Activated T-helper 9 cell treated with anti-CD3 and anti-CD28 coated beads, Interleukin-2, amount 50 U/mL, for 16 hours (primary cell): Measurements from ENCODE around the gene ARL6IP5.

Experiments used
- DNase-seq: peaks from one replicate; pipeline ENCODE4 v3.0.0-alpha.2; 2020; ENCODE audit warnings: low read depth

ARL6IP5 gene

DNA sequence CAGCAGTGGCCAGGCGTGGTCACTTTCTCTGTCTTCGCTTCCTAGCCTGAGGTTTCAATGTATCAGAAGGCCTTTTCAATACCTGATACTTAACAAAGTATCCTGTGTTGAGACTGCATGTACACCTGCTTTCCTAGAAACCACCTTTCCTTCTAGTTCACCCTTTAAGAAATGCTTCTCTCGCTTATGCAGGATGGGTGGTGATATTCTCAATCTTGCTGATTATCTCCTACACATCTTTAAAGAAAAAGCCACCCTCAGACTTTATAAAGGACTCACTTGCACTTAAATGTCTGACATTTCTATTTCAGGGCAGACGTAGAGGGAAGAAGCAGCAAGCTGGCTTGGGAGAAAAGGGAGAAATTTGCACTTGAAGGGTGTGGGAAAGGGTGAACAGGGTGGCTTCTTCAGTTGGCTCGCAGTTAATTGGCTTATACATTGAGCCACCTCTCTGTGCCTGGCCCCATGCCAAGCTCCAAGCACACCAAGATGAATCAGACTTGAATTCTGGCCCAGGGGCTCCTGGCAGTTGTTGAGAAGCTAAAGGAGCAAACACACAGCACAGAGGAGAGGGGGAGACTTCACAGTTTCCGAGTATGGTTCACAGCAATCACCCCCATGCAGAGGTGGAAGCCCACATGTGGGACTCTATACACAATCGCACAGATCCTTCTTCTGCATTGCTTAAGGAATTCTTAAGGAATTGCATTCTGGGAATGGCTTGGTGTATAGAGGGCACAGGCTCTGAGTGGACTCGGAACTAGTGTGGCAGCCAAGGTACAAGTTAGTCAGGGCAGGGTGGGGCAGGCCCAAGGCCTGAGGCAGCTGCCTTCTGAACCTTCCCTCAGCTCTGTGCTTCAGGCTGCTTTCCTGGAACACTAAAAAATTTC is 1.3 kb downstream of the ARL6IP5 start:
- peak; percentile 65 for DNase-seq

DNA sequence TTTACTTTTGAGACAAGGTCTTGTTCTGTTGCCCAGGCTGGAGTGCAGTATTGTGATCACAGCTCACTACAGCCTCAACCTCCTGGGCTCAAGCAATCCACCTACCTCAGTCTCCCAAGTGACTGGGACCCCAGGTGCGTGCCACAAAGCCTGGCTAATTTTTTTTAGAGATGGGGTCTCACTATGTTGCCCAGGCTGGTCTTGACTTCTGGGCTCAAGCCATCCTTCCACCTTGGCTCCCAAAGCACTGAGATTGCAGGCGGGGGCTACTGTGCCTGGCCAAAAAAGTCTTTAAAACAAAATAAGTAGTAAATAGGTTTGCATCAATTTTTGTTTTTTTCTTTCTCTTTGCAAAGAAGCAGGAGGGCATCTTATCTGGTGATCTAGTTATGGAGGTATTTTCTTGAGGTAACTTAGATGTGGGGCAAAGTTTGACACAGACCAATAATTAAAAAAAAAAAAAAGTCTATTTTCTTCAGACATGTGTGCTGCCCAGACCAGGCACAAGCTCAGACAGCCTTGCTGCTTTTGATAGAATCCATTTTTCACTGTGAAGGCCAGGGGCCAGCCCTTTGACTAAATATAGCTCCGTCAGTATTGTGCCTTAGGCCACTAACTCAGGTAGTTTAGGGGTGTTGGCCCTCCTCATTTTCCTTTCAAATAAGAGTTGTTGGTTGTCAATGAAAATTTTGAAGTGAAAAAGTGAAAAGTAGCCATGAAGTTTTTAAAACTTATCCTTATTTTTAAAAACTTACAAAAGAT is 2.5 kb downstream of the ARL6IP5 start:
- no peak for DNase-seq

DNA sequence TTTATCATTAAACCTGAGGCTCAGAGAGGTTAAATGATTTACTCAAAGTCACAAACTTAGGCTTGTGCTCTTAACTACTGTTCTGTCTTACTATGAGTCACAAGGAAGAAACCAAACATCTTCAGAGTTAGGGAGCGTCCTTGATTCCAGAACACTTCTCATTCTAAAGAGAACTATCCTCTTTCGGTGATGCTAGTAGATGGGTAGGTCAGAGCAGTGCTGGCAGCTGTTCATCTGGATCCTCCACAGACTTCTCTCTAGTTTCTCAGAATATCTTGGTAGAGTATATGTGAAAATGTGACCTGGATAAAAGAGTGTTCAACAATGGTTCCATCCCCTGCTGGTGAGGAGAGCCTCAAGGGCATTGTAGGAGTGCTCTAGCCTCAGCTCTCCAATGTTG is 3.3 kb downstream of the ARL6IP5 start:
- no peak for DNase-seq

DNA sequence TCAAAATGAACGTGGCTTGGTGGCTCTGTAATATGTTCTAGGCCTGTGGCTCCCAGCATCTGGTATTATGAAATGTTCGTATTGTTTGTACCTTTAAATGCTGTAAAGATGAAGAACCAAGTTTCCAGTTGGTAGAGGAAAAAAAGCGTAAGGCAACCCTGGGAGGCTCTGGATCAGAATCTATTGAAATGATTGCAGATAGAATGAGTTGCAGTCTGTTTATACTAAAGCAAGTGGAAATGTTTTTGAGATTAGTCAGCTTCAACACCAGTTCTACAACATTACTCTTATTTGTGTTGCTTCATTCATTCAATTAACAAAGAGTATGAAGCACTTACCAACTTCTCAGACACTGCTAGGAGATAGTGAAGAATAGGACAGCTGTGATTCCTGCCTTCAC is 5.3 kb downstream of the ARL6IP5 start:
- no peak for DNase-seq

DNA sequence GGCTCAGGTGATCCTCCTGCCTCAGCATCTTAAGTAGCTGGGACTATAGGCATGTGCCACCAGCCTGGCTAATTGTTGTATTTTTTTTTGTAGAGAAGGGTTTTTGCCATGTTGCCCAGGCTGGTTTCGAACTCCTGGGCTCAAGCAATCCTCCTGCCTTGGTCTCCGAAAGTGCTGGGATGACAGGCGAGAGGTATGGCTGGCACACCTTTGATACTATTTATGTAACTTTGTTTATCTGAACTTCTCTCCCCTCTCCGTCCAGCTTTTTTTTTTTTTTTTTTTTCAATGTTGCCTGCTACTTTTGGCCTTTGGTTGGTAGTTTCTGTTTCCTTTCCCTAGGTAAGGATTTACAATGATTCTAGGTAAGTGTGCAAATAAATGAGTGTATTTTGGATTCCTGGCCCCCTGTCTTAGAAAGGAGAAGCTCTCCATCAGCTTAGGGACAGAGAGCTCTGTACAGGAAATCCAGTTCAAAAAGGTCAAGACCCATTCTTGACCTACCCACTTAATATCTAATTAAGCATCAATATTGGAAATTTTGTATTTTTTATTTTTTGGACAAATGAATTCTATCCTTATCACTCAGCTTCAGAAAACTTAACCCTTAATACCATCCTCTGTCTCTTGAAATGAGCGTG is 6.8 kb downstream of the ARL6IP5 start:
- no peak for DNase-seq

DNA sequence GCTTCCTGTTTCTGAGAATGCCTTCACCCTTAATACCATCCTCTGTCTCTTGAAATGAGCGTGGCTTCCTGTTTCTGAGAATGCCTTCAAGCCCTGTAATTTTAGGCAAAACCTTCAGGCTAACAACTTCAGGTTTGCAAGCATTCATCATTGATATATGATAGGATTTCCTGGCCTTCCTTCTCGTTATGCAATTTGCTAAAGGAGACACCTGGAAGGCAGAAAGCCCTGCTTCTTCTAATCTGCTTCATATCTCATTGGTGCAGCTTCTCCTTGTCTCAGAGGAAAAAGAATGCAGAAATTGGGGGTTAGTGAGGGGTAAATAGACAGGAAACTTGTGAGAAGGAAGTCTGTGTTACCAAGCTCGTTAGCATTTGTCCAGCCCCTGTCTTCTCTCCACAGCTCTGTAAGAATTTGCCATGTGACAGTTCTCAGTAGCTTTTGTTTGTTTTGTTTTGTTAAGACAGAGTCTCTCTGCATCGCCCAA is 7.3 kb downstream of the ARL6IP5 start:
- no peak for DNase-seq

DNA sequence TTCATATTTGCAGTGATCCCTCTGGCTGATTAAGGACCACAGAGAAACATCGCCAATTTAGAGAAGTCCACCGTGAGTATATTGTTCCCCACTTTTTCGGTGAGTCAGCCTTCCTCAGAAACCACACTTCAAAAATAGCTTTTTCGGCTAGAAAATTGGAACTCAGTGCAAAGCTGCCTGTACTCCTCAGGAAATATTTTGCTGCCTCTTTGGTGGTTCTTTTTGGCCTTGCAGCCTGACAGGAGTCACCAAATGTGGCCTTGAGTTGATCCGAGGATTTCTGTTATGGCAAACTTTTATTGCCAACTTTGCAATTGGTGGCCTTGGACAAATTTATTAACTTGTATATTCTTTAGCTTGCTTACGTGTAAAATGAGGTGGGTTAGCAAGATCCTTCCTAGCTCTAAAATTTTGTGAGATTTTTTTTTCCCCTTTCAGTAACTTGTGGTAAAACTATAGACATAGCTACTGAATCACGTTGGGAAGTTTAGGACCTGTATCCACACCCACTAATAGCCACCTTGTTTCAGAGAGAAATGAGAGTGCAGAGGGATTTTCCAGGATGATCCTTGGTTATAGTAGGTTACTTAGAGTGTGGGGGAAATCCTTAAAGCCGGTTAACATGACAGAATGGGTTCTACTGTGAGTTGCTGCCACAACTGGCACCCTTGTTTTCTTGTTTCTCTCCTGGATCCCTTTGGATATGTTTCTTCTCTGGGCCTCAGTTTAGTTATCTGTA is 9.9 kb downstream of the ARL6IP5 start:
- DNase-seq = no peak

DNA sequence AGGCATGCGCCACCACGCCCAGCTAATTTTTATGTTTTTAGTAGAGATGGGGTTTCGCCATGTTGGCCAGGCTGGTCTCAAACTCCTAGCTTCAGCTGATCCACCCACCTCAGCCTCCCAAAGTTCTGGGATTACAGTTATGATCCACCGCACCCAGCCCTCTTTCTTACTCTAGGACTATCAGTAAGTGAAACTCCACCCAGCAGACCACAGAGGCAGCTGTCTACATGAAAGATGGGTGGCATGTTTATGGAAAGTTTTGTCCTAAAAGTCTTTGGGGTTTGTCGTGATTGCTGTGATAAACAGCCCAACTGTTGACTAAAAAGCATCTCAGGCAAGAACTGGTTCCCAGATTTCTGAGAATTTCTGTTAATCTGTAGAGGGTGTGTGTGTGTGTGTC is 10.9 kb downstream of the ARL6IP5 start:
- no peak for DNase-seq

DNA sequence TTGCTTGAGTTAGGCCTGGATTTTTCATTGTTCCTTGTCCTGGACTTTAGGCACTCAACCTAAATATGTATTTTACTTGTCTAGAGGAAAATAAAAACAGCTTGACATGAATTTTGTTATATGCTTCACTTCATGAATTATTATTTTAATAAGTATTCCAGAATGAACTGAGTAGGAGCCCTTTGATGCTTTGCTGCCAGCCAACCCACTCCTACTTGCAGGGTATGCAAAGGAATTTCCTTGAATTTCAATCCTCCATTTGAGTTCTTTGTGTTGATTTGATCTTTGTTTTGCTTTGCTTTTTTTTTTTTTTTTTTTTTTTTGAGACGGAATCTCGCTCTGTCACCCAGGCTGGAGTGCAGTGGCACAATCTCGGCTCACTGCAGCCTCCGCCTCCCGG is 11.6 kb downstream of the ARL6IP5 start:
- DNase-seq = no peak

DNA sequence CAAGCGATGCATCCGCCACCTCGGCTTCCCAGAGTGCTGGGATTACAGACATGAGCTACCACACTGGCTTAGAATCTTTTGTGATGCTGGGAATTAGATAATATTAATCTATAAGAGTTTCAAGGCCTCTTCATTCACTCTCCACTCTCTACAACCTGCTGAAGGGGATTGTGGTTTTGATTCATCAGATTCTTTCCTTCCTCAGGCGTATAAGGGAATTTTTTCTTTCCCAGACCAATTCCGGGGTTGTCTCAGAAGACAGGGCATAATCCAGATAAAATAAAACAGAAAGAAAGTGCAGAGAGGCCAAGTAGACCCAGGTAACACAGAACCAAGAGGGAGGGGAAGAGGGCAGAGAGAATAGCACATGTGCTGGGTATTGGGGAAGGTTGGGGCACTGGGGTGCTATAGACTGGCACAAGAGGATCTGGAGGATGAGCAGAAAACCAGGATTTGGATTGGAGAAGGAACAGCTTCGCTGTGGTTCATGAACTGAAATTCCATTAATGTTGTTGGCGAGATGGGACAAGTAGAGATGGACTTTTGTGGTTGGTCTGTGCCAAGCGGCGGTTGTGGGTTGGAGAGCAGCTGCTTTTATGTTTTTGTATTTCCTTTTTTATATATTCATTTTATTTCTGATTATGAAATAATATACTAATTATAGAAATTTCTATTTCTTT is 12.8 kb downstream of the ARL6IP5 start:
- no peak for DNase-seq

DNA sequence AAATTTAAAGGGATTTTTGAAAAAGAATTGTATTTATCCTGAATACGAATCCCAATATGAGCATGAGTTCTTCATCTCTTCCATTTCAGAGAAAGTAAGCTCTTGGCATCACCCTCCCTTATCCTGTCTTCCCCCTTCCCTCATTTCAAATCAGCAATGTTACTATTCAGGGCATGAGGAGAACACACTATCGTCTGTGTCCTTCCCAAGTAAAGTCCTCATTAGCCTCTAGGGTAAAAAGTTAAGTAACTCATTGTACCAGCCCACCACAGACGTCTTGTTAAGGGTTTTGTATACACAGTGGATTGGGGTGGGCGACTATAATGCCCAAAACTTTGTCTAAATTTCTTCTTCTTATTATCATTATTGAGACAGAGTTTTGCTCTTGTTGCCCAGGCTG is 14.8 kb downstream of the ARL6IP5 start:
- DNase-seq = no peak

DNA sequence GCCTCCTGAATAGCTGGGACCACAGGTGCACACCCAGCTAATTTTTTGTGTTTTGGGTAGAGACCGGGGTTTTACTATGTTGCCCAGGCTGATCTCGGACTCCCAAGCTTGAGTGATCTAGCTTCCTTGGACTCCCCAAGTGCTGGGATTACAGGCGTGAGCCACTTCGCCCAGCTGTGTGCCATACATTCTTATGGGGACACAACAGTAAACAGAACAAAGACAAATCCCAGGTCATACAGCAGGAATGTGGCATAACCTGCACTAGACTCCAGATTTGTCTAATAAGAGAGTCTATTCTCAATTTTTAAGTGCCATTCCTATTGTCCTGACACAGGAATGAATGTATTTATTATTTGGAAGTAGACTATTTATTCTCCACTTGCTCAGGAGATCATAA is 17.6 kb downstream of the ARL6IP5 start:
- no peak for DNase-seq

DNA sequence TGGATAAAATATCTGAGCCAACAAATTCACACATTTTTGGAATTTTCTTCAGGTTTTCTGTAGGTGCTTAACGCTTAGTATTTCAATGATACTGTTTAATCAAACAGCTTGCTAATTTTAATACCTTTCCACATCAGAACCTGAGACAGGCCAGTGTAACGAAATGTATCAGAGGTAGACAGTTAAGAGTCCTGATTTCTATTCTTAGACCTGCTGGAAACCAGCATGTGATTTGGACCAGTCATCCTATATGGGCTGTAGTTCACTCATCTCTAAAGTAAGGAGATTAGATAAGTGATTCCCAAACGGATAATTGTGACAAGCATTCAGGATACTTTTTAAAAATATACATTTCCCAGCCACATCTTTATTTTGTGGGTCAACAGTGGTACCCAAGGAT is 18.4 kb downstream of the ARL6IP5 start:
- no peak for DNase-seq

DNA sequence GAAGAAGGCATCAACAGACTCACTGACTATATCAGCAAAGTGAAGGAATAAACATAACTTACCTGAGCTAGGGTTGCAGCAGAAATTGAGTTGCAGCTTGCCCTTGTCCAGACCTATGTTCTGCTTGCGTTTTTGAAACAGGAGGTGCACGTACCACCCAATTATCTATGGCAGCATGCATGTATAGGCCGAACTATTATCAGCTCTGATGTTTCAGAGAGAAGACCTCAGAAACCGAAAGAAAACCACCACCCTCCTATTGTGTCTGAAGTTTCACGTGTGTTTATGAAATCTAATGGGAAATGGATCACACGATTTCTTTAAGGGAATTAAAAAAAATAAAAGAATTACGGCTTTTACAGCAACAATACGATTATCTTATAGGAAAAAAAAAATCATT is 19.8 kb downstream of the ARL6IP5 start:
- DNase-seq = no peak

DNA sequence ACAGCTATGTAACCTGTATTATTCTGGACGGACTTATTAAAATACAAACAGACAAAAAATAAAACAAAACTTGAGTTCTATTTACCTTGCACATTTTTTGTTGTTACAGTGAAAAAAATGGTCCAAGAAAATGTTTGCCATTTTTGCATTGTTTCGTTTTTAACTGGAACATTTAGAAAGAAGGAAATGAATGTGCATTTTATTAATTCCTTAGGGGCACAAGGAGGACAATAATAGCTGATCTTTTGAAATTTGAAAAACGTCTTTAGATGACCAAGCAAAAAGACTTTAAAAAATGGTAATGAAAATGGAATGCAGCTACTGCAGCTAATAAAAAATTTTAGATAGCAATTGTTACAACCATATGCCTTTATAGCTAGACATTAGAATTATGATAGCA is 20.6 kb downstream of the ARL6IP5 start:
- DNase-seq = no peak

DNA sequence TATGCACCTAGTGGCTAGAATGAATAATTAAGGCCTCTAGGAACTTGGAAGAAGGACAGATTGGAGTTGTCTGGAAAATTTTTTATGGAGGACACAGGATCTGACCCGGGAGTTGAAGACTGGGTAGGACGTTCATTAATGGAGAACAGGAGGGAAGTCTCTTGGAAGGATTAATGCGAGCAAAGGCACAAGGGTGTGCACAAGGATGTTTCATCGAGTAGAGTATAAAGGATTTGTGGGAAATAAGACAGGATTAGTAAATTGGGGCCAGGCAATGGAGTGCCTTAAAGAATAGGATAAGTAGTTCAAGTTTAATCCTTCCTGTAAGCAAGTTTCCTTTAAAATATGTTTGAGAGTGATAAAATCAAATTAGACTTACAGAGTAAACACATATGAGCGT is 23.1 kb downstream of the ARL6IP5 start:
- DNase-seq = no peak

DNA sequence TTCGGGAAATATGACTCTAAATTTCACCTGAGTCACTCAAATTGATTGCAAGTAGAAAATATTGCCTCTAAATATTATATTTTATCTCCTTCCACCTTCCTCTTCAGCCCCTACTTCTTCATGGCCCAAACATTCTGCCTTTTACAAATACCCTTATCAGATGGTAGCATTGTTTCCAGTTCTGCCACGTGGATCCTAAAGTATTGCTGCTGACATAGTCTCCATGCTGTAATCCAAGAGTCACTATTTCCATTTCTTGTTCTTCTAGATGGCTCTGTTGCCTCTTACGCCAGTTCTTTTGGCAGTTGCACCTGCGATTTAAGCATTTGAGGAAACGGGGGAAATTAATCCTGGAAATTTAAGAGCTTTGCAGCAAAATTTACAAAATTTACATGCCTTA is 24.1 kb downstream of the ARL6IP5 start:
- no peak for DNase-seq

DNA sequence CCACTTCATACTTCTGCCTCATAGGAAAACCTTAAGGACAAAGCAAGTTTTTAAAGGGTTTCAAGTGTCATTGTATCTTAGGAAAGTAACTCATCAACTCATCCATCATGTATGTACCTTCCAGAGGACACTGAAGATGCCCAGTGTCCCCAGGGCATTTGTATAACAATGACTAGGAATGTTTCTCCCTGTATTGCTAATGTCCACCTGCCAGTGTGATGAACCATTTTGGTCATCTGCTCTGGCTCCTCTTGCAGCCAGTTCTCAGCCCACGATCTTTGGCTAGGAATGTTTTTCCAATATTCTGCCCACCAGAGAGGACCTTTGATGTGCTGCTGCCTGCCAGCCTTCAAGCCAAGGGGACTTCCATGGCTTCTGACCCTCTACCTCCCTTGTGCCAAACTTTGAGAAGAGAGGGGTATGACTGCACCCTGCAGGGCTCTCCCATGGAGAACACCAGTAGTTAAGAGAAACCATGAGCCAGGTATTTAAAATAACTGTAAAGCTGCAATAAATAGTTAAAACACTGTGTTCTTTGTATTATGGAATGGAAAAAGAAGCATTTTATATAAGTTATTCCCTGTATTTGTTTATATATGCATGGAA is 26.3 kb downstream of the ARL6IP5 start:
- DNase-seq = no peak

DNA sequence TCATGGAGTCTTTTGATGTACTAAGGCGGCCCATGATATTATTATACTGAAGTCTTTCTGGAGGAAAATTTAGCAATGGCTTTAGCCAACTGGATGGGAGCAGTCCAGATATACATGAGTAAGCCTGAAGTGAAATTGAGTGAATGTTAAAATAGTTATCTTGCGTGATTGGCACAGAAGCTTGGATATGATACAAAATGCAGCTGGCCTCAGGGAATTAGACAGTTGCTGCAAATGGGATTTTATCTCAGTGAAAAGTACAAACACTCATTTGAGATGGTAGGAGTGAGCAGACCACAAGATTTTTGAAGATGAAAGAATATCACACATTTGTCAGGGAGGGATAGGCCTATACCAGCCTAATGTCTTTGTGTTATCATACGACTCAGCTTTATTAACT is 28.8 kb downstream of the ARL6IP5 start:
- DNase-seq = no peak

DNA sequence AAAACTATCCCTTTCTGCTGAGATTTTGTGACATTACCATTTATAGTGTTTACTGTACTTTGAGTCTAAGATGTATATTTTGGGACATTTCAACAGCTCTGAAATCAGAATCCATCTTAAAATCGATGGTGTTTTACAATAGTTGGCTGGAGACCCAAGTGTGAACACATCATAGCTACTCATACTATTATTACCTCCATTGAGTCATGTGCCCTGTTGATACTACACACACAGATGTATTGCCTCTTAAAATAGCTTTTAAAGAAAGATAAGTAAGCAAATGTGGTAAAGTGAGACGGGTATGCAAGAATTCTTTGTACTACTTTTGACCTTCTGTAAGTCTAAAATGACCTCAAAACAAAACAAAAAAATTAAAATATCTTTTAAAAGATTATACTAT is 31.0 kb downstream of the ARL6IP5 start:
- no peak for DNase-seq

DNA sequence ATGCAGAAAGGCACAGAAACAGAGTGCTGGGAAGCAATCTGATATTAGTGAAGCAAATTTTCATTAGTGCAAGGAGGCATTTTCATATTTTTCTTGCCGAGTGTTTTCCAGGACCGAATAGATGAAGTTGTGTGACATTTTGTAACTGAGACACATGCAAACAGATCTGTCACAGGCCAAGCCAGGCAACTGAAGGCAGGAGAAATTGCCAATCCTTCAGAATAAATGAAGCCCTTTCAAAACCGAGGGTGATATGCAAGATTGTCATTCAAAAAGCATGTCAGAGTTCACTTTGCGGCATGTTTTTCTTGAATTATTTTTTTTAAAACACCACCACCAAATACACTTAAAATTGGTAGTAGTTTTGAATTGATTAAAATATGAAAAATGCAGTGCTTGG is 31.4 kb downstream of the ARL6IP5 start:
- no peak for DNase-seq
